Activated CD4-positive, alpha-beta T cell treated with anti-CD3 and anti-CD28 coated beads for 48 hours (primary cell): ENCODE results near the gene CYTH2.
"Not testable (repeated sequence)": the region's sequence is repeated elsewhere in the genome, so short reads cannot be mapped to it uniquely, and the experiment has no call there.

Experiments
- DNase-seq: peaks from one replicate; pipeline ENCODE4 v3.0.0-alpha.2; 2020

The CYTH2 gene

GRCh38 chr19:48478339-48479256 is 9.4 kb downstream of the CYTH2 start:
- DNase-seq = no peak

DNA sequence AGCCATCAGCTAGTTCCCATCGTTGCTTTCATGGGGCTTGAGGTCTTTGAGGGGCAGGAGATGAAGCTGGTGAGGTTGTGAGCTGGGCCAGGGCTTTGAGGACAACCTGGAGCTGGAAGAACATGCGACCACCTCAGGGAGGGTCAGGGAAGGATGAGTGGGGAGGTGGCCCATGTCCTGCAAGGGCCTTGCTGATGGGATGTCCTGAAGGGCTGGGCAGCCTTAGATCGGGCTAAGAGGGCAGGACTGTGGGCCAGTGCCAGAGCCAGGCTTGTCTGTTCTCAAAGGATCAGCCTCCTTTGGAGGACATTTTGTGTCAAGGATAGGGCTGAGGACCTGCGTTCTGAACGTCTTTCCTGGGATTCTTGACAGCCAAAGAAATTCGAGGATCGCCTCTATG is 10.5 kb downstream of the CYTH2 start:
- DNase-seq = no peak

DNA sequence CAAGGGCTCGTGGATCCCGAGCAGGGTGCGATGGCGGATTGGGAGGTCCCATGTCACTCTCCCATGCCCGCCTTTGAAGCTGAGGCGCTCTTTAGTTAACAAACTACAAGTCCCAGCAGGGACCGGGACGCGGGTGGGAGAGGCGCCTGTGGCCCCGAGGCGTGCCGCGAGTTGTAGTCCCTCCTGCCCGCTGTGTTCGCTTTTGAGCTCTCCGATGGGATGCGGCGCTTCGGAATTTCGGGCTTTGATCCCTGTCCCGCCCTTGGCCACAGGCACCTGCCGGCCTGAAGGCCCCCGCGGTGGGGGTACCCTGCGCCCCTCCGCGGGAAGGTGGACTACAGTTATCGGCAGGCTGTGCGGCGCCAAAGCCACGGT is 11.0 kb downstream of the CYTH2 start:
- peak; percentile 56 for DNase-seq

DNA sequence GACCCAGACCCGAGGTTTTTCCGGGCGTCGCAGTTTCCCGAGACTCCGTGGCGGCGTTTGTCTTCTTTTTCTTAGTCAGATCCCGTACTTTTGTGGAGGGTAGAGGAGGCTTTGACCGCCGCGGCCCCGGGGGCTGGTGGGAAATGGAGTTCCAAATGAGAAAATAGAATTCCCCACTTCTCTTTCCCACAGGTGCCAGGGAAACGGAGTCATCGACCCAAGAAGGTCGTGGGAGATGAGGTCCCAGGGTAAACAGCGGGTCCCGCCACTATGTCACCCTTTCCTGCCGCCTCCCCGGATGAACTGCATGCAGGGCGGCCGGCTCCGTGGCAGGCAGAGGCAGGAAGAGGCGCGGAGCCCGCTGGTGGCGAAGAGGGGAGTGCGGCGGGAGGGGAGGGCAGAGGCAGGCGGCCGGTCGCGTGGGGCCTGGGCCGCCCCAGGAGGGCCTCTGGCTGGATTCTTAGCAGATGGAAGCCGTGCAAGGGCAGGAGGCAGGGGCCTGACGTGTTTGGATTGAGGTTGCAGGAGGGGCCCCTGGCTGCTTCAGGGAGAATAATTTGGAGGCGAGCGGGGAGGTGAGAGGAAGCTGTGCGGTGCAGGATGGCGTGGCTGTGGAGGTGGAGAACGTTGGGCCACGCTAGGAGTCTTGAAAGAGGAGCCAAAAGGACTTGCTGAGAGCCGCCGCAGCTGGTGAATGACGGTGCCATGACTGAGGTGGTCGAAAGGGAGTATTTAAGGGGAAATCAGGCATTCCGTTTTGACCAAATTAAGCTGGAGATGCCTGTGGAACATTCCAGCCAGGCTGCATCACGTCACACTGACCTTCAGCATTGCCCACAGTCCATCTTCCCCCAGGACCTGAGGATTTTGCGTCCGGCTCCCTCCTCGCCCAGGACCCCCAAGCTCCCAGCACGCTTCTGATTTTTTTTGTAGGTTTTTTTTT is 11.7 kb downstream of the CYTH2 start:
- peak; percentile 68 for DNase-seq

DNA sequence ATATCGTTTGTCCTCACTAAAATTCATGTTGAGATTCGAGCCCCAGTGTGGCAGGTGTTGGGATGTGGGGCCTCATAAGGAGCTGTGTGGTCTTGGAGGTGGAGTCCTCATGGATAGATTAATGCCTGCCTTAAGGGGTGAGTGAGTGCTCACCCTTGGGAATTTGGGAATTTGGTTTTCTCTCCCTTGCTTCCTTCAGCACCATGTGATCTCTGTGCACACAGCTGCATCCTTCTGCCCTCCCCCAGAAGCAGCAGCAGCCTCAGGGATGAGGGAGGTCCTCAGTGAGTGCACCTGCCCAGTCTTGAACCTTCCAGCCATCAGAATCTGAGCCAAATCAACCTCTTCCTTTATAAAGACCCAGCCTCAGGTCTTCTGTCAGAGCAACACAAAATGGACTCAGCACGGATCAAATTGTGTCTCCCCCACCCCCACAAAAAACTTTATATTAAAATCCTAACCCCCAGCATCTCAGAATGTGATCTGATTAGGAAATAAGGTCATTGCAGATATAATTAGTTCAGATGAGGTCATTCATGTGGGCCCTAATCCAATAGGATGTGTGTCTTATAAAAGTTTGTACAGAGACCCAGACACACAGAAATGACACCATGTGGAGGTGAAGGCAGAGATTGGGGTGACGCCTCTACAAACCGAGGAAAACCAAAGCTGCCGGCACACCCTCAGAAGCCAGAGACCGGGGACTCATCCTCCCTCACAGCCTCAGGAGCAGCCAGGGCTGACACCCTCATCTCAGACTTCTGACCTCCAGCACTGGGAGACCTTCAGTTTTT is 12.9 kb downstream of the CYTH2 start:
- DNase-seq = no peak

DNA sequence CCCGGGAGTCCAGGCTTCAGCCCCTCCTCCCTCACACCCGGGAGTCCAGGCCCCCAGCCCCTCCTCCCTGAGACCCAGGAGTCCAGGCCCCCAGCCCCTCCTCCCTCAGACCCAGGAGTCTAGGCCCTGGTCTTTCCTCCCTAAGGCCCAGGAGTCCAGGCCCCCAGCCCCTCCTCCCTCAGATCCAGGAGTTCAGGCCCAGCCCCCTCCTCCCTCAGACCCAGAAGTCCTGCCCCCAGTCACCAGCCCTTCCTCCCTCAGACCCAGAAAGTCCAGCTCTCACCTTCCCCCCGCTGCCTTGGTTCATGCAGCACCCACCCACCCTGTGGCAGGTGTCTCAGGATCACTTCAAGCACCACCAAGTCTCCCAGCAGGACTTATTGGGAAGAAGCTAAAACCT is 14.1 kb downstream of the CYTH2 start:
- DNase-seq = no peak

DNA sequence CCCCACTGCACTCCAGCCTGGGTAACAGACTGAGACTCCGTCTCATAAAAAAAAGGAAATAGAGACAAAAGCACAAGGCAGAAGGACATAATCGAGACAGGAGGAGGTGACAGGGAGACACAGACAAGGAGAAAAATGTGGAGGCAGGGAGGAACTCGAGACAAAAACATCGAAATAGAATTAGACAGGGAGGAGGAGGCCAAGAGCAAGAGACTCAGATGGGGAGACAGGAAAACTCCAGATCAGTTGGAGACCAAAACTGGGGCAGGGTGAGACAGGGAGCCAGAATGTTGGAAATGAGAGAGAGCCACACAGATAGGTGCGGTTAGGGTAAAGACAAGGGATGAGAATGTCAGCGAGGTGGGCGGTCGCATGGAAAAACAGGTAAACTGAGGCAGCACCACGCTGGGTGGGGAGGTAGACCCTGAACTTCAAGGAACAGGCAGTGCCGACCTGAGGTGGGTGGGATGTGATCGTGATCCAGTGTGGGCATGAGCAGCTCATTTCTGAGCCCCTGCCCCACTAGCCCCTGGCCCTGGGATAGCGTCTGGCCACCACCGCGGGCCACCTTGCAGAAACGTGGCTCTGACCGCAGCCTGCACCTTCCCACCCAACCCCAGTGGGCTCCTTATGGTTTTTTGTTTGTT is 15.2 kb downstream of the CYTH2 start:
- no peak for DNase-seq

- DNase-seq = no peak
Observed at GRCh38 chr19:48484931-48485612, 15.9 kb downstream of the CYTH2 start.

DNA sequence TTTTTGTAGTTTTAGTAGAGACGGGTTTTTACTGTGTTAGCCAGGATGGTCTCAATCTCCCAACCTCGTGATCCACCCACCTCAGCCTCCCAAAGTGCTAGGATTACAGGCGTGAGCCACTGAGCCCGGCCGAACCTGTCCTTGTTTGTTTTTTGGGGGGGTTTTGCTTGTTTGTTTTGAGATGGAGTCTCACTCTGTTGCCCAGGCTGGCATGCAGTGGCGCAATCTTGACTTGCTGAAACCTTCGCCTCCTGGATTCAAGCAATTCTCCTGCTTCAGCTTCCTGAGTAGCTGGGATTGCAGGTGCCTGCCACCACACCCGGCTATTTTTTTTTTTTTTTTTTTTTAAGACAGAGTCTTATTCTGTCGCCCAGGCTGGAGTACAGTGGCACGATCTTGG is 17.5 kb downstream of the CYTH2 start:
- not testable (repeated sequence) for DNase-seq

- no peak for DNase-seq
Observed at GRCh38 chr19:48487544-48487943, 18.4 kb downstream of the CYTH2 start.

DNA sequence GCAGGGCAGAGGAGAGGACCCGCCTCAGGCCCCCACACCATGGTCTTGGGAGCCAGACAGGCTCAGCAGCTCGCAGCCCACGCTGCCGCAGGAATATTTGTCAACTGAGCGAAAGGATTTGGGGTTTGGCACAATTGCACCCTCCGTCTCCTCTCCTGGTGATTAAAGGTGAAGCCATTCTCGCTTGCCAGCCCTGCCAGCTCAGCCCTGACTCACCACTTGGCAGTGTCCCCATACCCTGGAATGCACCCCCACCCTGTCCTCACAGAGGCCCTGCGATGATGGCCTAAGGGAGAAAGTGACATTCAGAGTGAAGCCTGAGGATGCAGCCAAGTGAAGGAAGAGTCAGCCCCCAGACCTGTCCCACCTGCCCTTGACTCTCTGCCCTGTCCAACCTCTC is 18.8 kb downstream of the CYTH2 start:
- DNase-seq = no peak

DNA sequence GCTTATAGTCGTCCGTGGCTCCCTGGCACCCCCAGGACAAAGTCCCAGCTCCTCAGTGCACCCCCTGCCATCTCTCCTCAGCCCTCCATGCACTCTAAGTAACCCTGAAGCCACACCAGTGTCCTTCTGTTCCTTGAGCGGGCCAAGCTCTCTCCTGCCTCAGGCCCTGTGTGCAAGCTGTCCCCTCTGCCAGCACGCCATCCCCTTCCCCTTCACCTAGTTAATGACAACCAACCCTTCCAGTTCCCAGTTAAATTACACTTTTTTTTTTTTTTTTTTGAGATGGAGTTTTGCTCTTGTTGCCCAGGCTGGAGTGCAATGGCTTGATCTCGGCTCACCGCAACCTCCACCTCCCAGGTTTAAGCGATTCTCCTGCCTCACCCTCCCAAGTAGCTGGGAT is 19.3 kb downstream of the CYTH2 start:
- DNase-seq = not testable (repeated sequence)

GRCh38 chr19:48489608-48490216 is 20.5 kb downstream of the CYTH2 start:
- DNase-seq = peak; percentile 90

GRCh38 chr19:48490981-48491792 is 22.0 kb downstream of the CYTH2 start:
- DNase-seq = peak; percentile 59

GRCh38 chr19:48491793-48492123 is 22.6 kb downstream of the CYTH2 start:
- no peak for DNase-seq

- DNase-seq = peak; percentile 92
Observed at GRCh38 chr19:48492925-48493717, 24.0 kb downstream of the CYTH2 start.

GRCh38 chr19:48493718-48494401 is 24.7 kb downstream of the CYTH2 start:
- DNase-seq = no peak

DNA sequence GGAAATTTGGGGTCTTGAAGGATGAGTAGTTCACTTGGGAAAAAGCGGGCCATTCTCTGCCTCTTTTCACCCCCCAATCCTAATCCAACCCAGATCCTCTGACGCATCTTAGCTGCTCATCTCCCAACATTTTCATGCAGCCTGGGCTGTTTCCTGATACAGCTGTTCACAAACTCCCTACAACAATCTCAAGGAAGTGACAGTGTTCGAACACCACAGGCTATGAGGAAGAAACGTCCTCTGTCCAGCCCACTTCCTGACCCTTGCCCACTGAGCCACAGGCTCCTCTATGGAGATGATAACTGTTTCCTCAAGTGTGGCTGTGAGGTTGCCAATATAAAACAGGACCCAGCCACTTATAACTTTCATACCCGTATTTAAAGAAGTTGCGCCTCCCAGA is 26.2 kb downstream of the CYTH2 start:
- no peak for DNase-seq
